SK-N-SH (cell line): ENCODE measurements around the gene TDO2. TPM values are rescaled to one million over a fixed set of nuclear protein-coding genes. Genes with fewer than 3 reads are reported as not detected.

Experiments
- CTCF ChIA-PET: fragments of 300-600, 350-600 bp; formaldehyde crosslinking; extraction: SDS; loops from one replicate; lab custom pipeline; 2021; lab: Yijun Ruan, JAX
- POLR2A ChIA-PET: fragments of 350-600 bp; sonication (Branson Sonifier 250); formaldehyde crosslinking; extraction: SDS; loops from one replicate; lab custom pipeline; 2020; ENCODE audit warnings: antibody characterized with exemption, inconsistent platforms; lab: Yijun Ruan, JAX
- DNase-seq: peaks from one replicate; pipeline ENCODE4 v3.0.0; 2012
- H2AFZ ChIP-seq: fragments of 200-600 bp; sonication (generic); 2 replicates; pipeline ENCODE4 v1.8.1; 2016; ENCODE audit warnings: antibody characterized with exemption, mild to moderate bottlenecking, low read depth
- H3F3A ChIP-seq: fragments of 200-600 bp; sonication (generic); replicated peaks from 2 replicates; pipeline ENCODE3; 2016; ENCODE audit warnings: antibody characterized with exemption, mild to moderate bottlenecking; ENCODE audit not compliant: insufficient read depth
- H3K27ac ChIP-seq, 2 experiments: fragments of 200-500 bp in 1 of 2; fragments of 200-600 bp in 1 of 2; sonication (Bioruptor generic) in 1 of 2; sonication (generic), shearing (Covaris generic) in 1 of 2; 2 replicates each; pipeline versions ENCODE4 v1.5.1 to v1.6.1; 2014 to 2016; ENCODE audit warnings: low read depth in 2 of 2, inconsistent platforms in 1 of 2, low read length in 1 of 2, mild to moderate bottlenecking in 1 of 2, mixed read lengths in 1 of 2
- H3K27me3 ChIP-seq: fragments of 200-600 bp; sonication (generic), shearing (Covaris generic); 2 replicates; pipeline ENCODE4 v1.6.1; 2016; ENCODE audit warnings: mixed run types; ENCODE audit not compliant: insufficient read depth
- H3K36me3 ChIP-seq, 2 experiments: fragments of 200-500 bp in 1 of 2; fragments of 200-600 bp in 1 of 2; sonication (Bioruptor generic) in 1 of 2; sonication (generic) in 1 of 2; replicated peaks in 1 of 2; 2 replicates each; pipeline versions ENCODE3 to v1.5.1; 2014 to 2016; ENCODE audit warnings: low read length in 1 of 2, mild to moderate bottlenecking in 1 of 2; ENCODE audit not compliant: insufficient read depth in 2 of 2, control insufficient read depth in 1 of 2
- H3K4me1 ChIP-seq, 2 experiments: fragments of 200-500 bp in 1 of 2; fragments of 200-600 bp in 1 of 2; sonication (Bioruptor generic) in 1 of 2; sonication (generic), shearing (Covaris generic) in 1 of 2; 2 replicates each; pipeline versions ENCODE4 v1.5.1 to v1.6.1; 2014 to 2016; ENCODE audit warnings: low read depth in 1 of 2, low read length in 1 of 2, mixed run types in 1 of 2; ENCODE audit not compliant: insufficient read depth in 2 of 2, control insufficient read depth in 1 of 2
- H3K4me2 ChIP-seq: fragments of 200-600 bp; sonication (generic), shearing (Covaris generic); 2 replicates; pipeline ENCODE4 v1.6.1; 2017; ENCODE audit warnings: mixed run types
- H3K4me3 ChIP-seq, 2 experiments: fragments of 200-500 bp in 1 of 2; fragments of 200-600 bp in 1 of 2; sonication (Bioruptor generic) in 1 of 2; sonication (generic), shearing (Covaris generic) in 1 of 2; 2 replicates each; pipeline versions ENCODE4 v1.5.1 to v1.8.1; 2014 to 2016; ENCODE audit warnings: low read depth in 2 of 2, inconsistent platforms in 1 of 2, low read length in 1 of 2, mild to moderate bottlenecking in 1 of 2, mixed read lengths in 1 of 2, moderate library complexity in 1 of 2
- H3K79me2 ChIP-seq: fragments of 200-600 bp; sonication (generic); 2 replicates; pipeline ENCODE4 v1.8.1; 2017; ENCODE audit warnings: mild to moderate bottlenecking; ENCODE audit not compliant: insufficient read depth
- H3K9ac ChIP-seq: fragments of 200-600 bp; sonication (generic); 2 replicates; pipeline ENCODE4 v1.6.1; 2017; ENCODE audit warnings: mixed run types
- H3K9me2 ChIP-seq: fragments of 200-600 bp; sonication (generic); 2 replicates; pipeline ENCODE4 v1.6.1; 2017; ENCODE audit warnings: mixed run types
- H3K9me3 ChIP-seq: fragments of 200-600 bp; sonication (generic); 2 replicates; pipeline ENCODE4 v1.6.1; 2017; ENCODE audit warnings: mixed run types, mild to moderate bottlenecking, moderate library complexity
- H4K20me1 ChIP-seq: fragments of 200-600 bp; sonication (generic); 2 replicates; pipeline ENCODE4 v1.6.1; 2017; ENCODE audit warnings: mild to moderate bottlenecking, mixed run types; ENCODE audit not compliant: insufficient read depth
- CTCF ChIP-seq: fragments of 200-600 bp; sonication (generic); IDR thresholded peaks from 2 replicates; pipeline ENCODE4 v1.6.1; 2017; ENCODE audit warnings: antibody characterized with exemption, mild to moderate bottlenecking, moderate library complexity
- ELF1 ChIP-seq: IDR thresholded peaks from 2 replicates; pipeline ENCODE4 v1.4.0; 2012
- EP300 ChIP-seq, 2 experiments: IDR thresholded peaks; 2 replicates each; pipeline versions ENCODE4 v1.4.0 to v1.6.1; 2012; ENCODE audit warnings: borderline replicate concordance in 1 of 2, low read depth in 1 of 2, low read length in 1 of 2
- EZH2phosphoT487 ChIP-seq: fragments of 200-600 bp; sonication (generic); IDR thresholded peaks from 2 replicates; pipeline ENCODE4 v1.6.1; 2017; ENCODE audit warnings: low read depth, mixed run types, mild to moderate bottlenecking, antibody characterized with exemption, moderate library complexity, borderline replicate concordance
- FOSL2 ChIP-seq: IDR thresholded peaks from 2 replicates; pipeline ENCODE4 v1.4.0; 2012; ENCODE audit warnings: low read depth, mild to moderate bottlenecking, moderate library complexity, borderline replicate concordance
- FOXJ3 ChIP-seq: sonication (generic); formaldehyde crosslinking; IDR thresholded peaks from 2 replicates; pipeline ENCODE4 v1.5.1; 2020; ENCODE audit warnings: mild to moderate bottlenecking, missing genetic modification reagents
- GABPA ChIP-seq: IDR thresholded peaks from 2 replicates; pipeline ENCODE4 v1.4.0; 2012; ENCODE audit warnings: low read depth, mild to moderate bottlenecking
- IRF3 ChIP-seq: fragments of 150-350 bp; IDR thresholded peaks from 2 replicates; pipeline ENCODE4 v1.6.1; 2016; ENCODE audit warnings: mild to moderate bottlenecking, low read depth, low read length
- JUND ChIP-seq: IDR thresholded peaks from 2 replicates; pipeline ENCODE4 v1.4.0; 2012
- MAX ChIP-seq: IDR thresholded peaks from 2 replicates; pipeline ENCODE4 v1.4.0; 2012; ENCODE audit warnings: low read depth
- MXI1 ChIP-seq: IDR thresholded peaks from 2 replicates; pipeline ENCODE4 v1.6.1; 2012; ENCODE audit warnings: mild to moderate bottlenecking, low read depth, low read length, improper control_type of control experiment
- NFIC ChIP-seq: IDR thresholded peaks from 2 replicates; pipeline ENCODE4 v1.4.0; 2012; ENCODE audit warnings: borderline replicate concordance
- POLR2AphosphoS5 ChIP-seq: IDR thresholded peaks from 2 replicates; pipeline ENCODE4 v1.6.1; 2012; ENCODE audit warnings: low read depth, low read length
- RAD21 ChIP-seq: IDR thresholded peaks from 2 replicates; pipeline ENCODE4 v1.6.1; 2012; ENCODE audit warnings: mild to moderate bottlenecking, low read length
- RCOR1 ChIP-seq: fragments of 150-350 bp; IDR thresholded peaks from 2 replicates; pipeline ENCODE4 v1.6.1; 2017; ENCODE audit warnings: antibody characterized with exemption, low read length
- RFX5 ChIP-seq: IDR thresholded peaks from 2 replicates; pipeline ENCODE4 v1.6.1; 2012; ENCODE audit warnings: mild to moderate bottlenecking, improper control_type of control experiment, low read length
- SIN3A ChIP-seq: IDR thresholded peaks from 2 replicates; pipeline ENCODE4 v1.6.1; 2012; ENCODE audit warnings: low read depth, mild to moderate bottlenecking, low read length, moderate library complexity, borderline replicate concordance
- SMC3 ChIP-seq: IDR thresholded peaks from 2 replicates; pipeline ENCODE4 v1.6.1; 2012; ENCODE audit warnings: low read depth, low read length, improper control_type of control experiment
- TAF1 ChIP-seq: IDR thresholded peaks from 2 replicates; pipeline ENCODE4 v1.6.1; 2012; ENCODE audit warnings: low read depth, mild to moderate bottlenecking, low read length, moderate library complexity, borderline replicate concordance
- TCF12 ChIP-seq: IDR thresholded peaks from 2 replicates; pipeline ENCODE4 v1.4.0; 2012
- TEAD4 ChIP-seq: IDR thresholded peaks from 2 replicates; pipeline ENCODE4 v1.4.0; 2012; ENCODE audit warnings: mild to moderate bottlenecking, borderline replicate concordance; ENCODE audit not compliant: insufficient read depth
- USF1 ChIP-seq: IDR thresholded peaks from 2 replicates; pipeline ENCODE4 v1.4.0; 2012; ENCODE audit warnings: low read depth, borderline replicate concordance
- USF2 ChIP-seq: fragments of 150-350 bp; IDR thresholded peaks from 2 replicates; pipeline ENCODE4 v1.6.1; 2017; ENCODE audit warnings: antibody characterized with exemption, low read length, low read depth, borderline replicate concordance
- YY1 ChIP-seq: IDR thresholded peaks from 2 replicates; pipeline ENCODE4 v1.4.0; 2012; ENCODE audit warnings: low read depth, mild to moderate bottlenecking
- WGBS: methylation state at CpG from one replicate; pipeline ENCODE4 v1.1.6; 2017; ENCODE audit warnings: low lambda C conversion rate; 5-methylcytosine and 5-hydroxymethylcytosine counted together
- polyA plus RNA-seq, 3 experiments: library from polyadenylated mRNA; depleted of rRNA; stranded (reverse); fragments of >200 nt; gene quantifications; 2 replicates each; pipeline ENCODE4 v1.2.3, GENCODE V29; 2012
- TF ChIP-seq, protein P1 (sequence below): IDR thresholded peaks from 2 replicates; pipeline ENCODE4; 2012

TDO2 gene
- polyA plus RNA-seq, 1 of the 3 experiments (the other 2 are of a cell fraction): not detected

DNA sequence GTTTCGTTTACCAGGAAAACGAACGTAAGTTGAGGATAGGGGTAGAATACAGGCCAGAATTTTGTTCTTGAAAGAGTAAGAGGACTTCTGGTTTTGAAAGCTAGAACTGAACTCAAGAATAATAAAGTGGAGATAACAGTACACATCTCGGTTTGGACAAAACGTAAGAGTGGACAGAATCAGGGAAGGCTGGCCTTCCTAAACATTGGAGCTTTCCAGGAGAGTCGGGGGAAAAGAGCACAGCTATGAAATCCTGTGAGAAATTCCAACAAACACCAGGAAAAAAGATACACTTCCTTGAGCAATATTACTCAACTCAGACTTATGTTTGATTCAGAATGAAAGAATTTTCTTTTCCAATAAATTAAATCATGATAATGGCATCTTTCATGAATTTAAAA lies 49.0 kb downstream of the TDO2 start (continued):
- TF ChIP-seq EP300 (IDR thresholded peaks at IDR 0.05; ENCODE audit: borderline replicate concordance in 1 of 2, low read depth in 1 of 2, low read length in 1 of 2): no peak

- peak within 1 kb of the TSS; percentile 65 to 99 for H3K4me3 ChIP-seq
- peaks cover 4% of the 10 kb centered on the region for H3F3A ChIP-seq
- 2% methylated on average over 17 of the region's 58 CpGs for WGBS
- no peaks in the 10 kb centered on the region for H3K36me3 ChIP-seq
- H4K20me1 ChIP-seq: no peaks in the 10 kb centered on the region
- H3K9ac ChIP-seq: peak within 1 kb of the TSS; percentile 92
- H3K27me3 ChIP-seq: no peaks in the 10 kb centered on the region
- ChIA-PET CTCF (interaction anchor here (0.6 to 3.0 kb wide), 37 partner anchors 9 to 1266 kb away, joined by 3 to 29 read pairs (median 3); partner anchors contain the start of genes MAP9 and TDO2), POLR2A (interaction anchor here (0.6 to 1.3 kb wide), 6 partner anchors 146 to 1267 kb away, joined by 3 to 5 read pairs (median 3); partner anchors contain the start of gene GRIA2)
- peaks cover 0 to 5% of the 10 kb centered on the region in 2 experiments; a peak in 2 of 4 replicates for H3K4me1 ChIP-seq
- H3K27ac ChIP-seq: peak within 1 kb of the TSS; percentile 96 to 98
- H3K79me2 ChIP-seq: no peaks in the 10 kb centered on the region
- peak; percentile 89 for DNase-seq
- no peaks in the 10 kb centered on the region for H3K9me3 ChIP-seq
- peak within 1 kb of the TSS; percentile 99 for H3K4me2 ChIP-seq
- H2AFZ ChIP-seq: peak within 1 kb of the TSS; percentile 100
- no peaks in the 10 kb centered on the region for H3K9me2 ChIP-seq
- TF ChIP-seq SMC3 (peak; percentile 46), MXI1 (no peak), USF2 (no peak), NFIC (no peak), RFX5 (no peak), GABPA (peak; percentile 74), USF1 (no peak), TEAD4 (no peak), TCF12 (no peak), MAX (peak; percentile 74), TAF1 (peak; percentile 57; the same call in 1 of the 2 replicates), EZH2phosphoT487 (no peak), JUND (no peak), POLR2AphosphoS5 (peak; percentile 66), SIN3A (no peak; the same call in 1 of the 2 replicates), FOXJ3 (no peak), RCOR1 (no peak), IRF3 (no peak), EP300 (IDR thresholded peaks at IDR 0.05; ENCODE audit: borderline replicate concordance in 1 of 2, low read depth in 1 of 2, low read length in 1 of 2) (peak in 1 of 2 experiments; percentile 21; a peak in 1 of 4 replicates), YY1 (no peak; the same call in 1 of the 2 replicates), FOSL2 (no peak), CTCF (peak; percentile 72), RAD21 (peak; percentile 67), ELF1 (peak; percentile 82)
- TF ChIP-seq, protein P1, sequence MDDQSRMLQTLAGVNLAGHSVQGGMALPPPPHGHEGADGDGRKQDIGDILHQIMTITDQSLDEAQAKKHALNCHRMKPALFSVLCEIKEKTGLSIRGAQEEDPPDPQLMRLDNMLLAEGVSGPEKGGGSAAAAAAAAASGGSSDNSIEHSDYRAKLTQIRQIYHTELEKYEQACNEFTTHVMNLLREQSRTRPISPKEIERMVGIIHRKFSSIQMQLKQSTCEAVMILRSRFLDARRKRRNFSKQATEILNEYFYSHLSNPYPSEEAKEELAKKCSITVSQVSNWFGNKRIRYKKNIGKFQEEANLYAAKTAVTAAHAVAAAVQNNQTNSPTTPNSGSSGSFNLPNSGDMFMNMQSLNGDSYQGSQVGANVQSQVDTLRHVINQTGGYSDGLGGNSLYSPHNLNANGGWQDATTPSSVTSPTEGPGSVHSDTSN: no peak
Measured at GRCh38 chr4:155953151-155954117, 49.9 kb downstream of the TDO2 start, which contains the start of gene CTSO. Gene CTSO (minus strand): TSS chr4:155953866. CDS start chr4:155953847, 19 bp downstream.
